Measurements from ENCODE around the gene TSHR.
"Not testable (repeated sequence)": the region's sequence is repeated elsewhere in the genome, so short reads cannot be mapped to it uniquely, and the experiment has no call there.

TSHR gene

GRCh38 chr14:80944861-80945617 is 10.4 kb upstream of the TSHR start:
- no peak overlapping the region for H3K4me3 ChIP-seq (ENCODE audit: low read depth, low read length)
- ChIA-PET POLR2A (no interaction called here), CTCF (interaction anchor here (1.1 kb wide), 1 partner anchor 10 kb away, joined by 3 read pairs; the partner anchor contains the start of gene TSHR)
- DNase-seq (ENCODE audit: low read depth, low spot score), result no peak
- no peak for TF ChIP-seq CTCF (IDR thresholded peaks at IDR 0.05; ENCODE audit: insufficient read depth, low read length, missing control alignments)

- no peak for TF ChIP-seq CTCF (IDR thresholded peaks at IDR 0.05; ENCODE audit: insufficient read depth, low read length, missing control alignments)
- H3K4me3 ChIP-seq (ENCODE audit: low read depth, low read length), result no peak overlapping the region
- POLR2A ChIA-PET, result no interaction called here
- CTCF ChIA-PET, result interaction anchor here (1.1 kb wide), 1 partner anchor 9 kb away, joined by 3 read pairs; the partner anchor contains the start of gene TSHR
- no peak for DNase-seq (ENCODE audit: low read depth, low spot score)
Observed at GRCh38 chr14:80946187-80946586, 9.2 kb upstream of the TSHR start.

- DNase-seq (ENCODE audit: low read depth, low spot score), result no peak
- POLR2A ChIA-PET, result no interaction called here
- CTCF ChIA-PET, result interaction anchor here (2.0 kb wide), 1 partner anchor 41 kb away, joined by 4 read pairs; no protein-coding TSS in a partner anchor
- TF ChIP-seq CTCF (IDR thresholded peaks at IDR 0.05; ENCODE audit: insufficient read depth, low read length, missing control alignments), result no peak
- no peak overlapping the region for H3K4me3 ChIP-seq (ENCODE audit: low read depth, low read length)
Observed at GRCh38 chr14:80946797-80947196, 8.6 kb upstream of the TSHR start.

- CTCF ChIA-PET, result interaction anchor here (2.0 kb wide), 1 partner anchor 39 kb away, joined by 4 read pairs; no protein-coding TSS in a partner anchor
- POLR2A ChIA-PET, result no interaction called here
Observed at GRCh38 chr14:80948291-80948690, 7.1 kb upstream of the TSHR start.

GRCh38 chr14:80951491-80951890 is 3.9 kb upstream of the TSHR start:
- DNase-seq (ENCODE audit: low read depth, low spot score), result no peak
- POLR2A ChIA-PET, result no interaction called here
- no peak overlapping the region for H3K4me3 ChIP-seq (ENCODE audit: low read depth, low read length)
- no peak for TF ChIP-seq CTCF (IDR thresholded peaks at IDR 0.05; ENCODE audit: insufficient read depth, low read length, missing control alignments)
- CTCF ChIA-PET, result interaction anchor here (9.6 kb wide), 1 partner anchor 36 kb away, joined by 138 read pairs; no protein-coding TSS in a partner anchor

More at GRCh38 chr14:80948291-80948690, 7.1 kb upstream of the TSHR start:
- DNase-seq (ENCODE audit: low read depth, low spot score), result no peak
- no peak for TF ChIP-seq CTCF (IDR thresholded peaks at IDR 0.05; ENCODE audit: insufficient read depth, low read length, missing control alignments)
- H3K4me3 ChIP-seq (ENCODE audit: low read depth, low read length), result no peak overlapping the region

GRCh38 chr14:80953211-80953610 is 2.2 kb upstream of the TSHR start:
- POLR2A ChIA-PET; H3K4me3 ChIP-seq (ENCODE audit: low read depth, low read length); DNase-seq (ENCODE audit: low read depth, low spot score): not testable (repeated sequence)
- CTCF ChIA-PET, result interaction anchor here (3.1 to 9.6 kb wide), 3 partner anchors 10 to 34 kb away, joined by 13 to 138 read pairs (median 41); partner anchors contain the start of gene CEP128

Measured in AG04449 (cell line).